Measurements from ENCODE around the gene PBOV1.

PBOV1 gene

DNA sequence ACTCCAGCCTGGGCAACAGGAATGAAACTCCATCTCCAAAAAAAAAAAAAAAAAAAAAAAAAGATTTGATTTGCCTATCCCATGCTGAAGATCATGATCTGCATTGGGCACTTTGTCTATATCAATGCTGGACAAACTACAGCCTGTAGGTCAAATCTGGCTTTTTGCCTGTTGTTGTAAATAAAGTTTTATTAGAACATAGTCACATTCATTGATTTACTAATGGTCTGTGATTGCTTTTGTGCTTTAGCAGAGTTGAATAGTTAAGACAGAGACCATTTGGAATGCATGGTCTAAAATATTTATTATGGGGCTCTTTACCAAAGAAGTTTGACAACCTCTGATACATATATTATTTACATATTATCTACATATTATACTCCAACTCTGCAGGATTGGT lies 14.0 kb downstream of the PBOV1 start:
- DNase-seq: no peak

- DNase-seq: no peak
Measured at GRCh38 chr6:138203315-138203714, 15.0 kb downstream of the PBOV1 start.

- DNase-seq: no peak
Measured at GRCh38 chr6:138201836-138202235, 16.5 kb downstream of the PBOV1 start.

DNA sequence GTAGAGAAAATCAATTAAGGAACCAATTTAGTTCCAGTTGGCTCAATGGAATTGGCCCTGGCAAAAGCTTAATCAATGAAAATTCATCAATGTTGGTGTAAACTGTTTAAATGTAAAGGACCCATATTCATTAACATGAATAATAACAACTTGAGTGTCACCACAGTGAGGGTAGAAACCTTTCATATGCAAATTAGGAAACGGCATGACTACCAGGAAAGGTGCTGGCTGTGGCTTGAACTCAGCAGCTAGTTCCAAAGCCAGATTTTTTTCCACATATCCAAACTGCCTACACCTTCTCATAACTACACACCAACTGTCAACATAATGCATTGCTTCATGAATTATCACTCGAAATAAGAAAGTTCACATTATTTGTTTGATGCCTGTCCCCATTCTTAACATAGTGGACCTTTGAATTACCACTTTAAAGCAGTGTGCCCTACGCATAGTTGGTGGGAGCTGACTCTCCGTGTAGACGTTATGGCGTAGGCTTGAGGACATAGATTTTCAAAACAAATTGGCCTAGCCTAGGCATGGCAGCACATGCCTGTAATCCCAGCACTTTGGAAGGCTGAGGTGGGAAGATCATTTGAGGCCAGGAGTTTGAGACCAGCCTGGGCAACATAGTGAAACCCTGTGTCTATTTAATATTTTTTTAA lies 19.7 kb downstream of the PBOV1 start:
- DNase-seq: no peak

- no peak for DNase-seq
Measured at GRCh38 chr6:138197570-138197969, 20.7 kb downstream of the PBOV1 start.

DNA sequence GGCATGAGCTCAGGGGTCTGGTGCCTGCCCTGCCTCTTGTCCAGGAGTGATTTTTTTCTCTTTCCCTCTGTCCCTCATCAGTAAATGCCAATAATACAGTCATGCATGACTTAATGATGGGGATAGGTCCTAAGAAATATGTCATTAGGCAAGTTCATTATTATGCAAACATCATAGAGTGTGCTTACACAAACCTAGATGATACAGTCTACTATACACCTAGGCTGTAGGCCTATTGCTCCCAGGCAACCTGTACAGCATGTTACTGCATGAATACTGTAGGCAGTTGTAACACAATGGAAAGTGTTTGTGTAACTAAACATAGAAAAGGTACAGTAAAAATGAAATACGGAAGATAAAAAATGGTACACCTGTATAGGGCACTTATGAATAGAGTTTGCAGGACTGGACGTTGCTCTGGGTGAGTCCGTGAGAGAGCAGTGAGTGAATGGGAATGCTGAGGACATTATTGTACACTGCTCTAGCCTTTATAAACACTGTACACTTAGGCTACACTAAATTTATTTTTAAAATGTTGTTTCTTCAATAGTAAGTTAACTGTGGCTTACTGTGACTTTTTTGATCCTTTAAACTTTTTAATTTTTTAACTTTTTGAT lies 22.1 kb downstream of the PBOV1 start:
- DNase-seq: no peak

GRCh38 chr6:138194287-138194686 lies 24.0 kb downstream of the PBOV1 start:
- DNase-seq: no peak

DNA sequence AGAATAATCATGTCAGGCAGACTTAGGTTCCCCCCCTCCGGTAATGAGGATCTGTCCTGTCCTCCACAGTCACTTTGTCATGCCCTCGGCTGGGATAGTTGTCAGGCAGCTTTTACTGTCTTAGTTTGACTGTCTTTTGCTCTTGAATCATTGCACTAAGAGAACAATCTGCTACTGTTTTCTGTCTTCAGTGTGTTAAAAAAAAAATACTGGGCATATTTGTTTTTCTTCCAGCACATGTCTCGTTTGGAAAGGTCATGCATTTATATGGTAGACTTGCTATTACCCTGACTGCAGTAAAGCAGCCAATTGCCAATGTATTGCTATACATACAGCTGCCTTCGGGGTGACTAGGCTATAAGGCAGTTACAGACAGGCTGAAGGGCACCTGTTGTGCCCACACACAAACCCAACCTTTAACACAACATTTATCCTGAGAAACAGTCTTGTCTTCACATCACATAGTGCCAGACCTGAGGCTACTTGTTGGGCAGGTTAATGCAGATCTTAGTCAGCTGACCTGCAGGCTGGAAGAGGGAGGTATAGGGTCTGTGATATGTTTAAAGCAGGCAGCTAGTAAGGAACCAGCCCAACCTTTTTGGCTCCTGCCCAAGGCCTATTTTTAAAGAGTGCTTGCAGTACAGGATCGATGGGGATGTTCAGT lies 29.9 kb downstream of the PBOV1 start:
- DNase-seq: no peak

DNA sequence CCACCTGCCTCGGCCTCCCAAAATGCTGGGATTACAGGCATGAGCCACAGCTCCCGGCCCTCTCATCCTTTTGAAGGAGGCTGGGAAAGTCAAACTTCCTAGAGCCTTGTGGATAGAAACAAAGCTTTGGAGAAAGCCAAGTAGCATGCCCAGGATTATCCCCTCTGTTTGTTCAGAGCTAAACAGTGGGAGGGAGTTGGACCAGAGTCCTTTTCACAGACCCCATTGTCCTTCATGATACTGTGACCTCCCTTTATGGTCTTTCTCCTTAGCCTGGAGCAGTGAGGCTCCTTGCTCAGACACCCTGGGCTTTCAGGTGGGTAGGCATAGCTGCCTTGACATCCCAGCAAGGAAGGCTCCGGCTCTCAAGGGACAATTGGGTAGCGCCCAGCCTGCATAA lies 31.1 kb downstream of the PBOV1 start:
- no peak for DNase-seq

DNA sequence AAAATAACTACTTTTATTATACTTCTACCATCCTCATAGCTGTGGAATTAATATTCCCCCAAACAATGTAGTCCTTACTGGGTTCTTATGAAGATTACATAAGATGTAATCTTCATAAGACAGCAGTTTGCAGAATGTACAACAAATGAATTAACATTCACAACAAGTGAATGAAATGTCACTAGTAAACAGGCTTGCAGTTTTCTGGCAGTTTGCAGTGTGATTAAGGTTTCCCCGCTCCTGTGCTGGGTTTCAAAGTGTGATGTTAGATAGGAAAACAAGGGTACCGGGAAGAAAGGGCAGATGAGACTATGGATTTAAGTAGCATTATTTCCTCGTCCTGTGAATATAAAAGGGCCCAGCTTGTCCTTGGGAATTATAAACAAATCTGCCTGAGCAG lies 34.1 kb downstream of the PBOV1 start:
- no peak for DNase-seq

DNA sequence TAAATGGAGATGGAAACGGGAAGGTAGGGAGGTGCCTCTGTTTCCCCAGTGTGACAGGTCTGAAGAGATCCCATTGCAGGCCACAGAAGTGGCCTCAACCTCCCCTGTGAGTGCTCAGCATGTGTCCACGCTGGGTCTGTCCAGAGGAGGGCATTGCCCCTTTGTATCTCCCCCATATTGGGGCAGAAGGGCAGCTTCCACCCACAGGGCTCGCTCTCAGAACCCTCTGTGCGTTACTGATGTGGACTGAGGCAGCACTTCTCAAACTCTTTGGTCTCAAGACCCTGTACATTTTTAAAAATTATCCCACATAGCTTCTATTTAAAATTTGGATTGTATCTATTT lies 34.5 kb downstream of the PBOV1 start:
- DNase-seq: no peak

GRCh38 chr6:138182939-138183789 lies 35.1 kb downstream of the PBOV1 start:
- DNase-seq: no peak

DNA sequence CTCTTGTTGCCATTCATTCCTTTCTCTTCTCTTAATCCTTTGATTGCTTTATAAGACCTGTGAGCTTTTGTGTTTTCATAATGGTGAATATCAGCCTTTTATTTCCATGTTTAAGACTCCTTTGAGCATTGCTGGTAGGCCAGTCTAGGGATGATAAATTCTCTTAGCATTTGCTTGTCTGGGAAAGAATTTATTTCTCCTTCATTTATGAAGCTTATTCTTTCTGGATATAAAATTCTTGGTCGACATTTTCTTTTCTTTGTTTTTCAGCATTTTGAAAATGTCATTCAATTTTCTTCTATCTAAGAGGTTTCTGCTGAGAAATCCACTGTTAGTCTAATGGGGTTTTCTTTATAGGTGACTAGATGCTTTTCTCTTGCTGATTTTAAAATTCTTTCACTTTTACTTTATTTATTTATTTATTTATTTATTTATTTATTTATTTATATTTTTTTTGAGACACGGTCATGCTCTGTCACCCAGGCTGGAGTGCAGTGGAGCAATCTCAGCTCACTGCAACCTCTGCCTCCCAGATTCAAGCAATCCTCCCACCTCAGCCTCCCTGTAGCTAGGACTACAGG lies 41.5 kb downstream of the PBOV1 start:
- DNase-seq: no peak

- DNase-seq: no peak
Measured at GRCh38 chr6:138175596-138175995, 42.7 kb downstream of the PBOV1 start.
